SJCRH30 (cell line): ENCODE data around the gene PITPNC1. TPM values are rescaled to one million over a fixed set of nuclear protein-coding genes. Genes with fewer than 3 reads are reported as not detected.
"Not testable (repeated sequence)": the region's sequence is repeated elsewhere in the genome, so short reads cannot be mapped to it uniquely, and the experiment has no call there.

Experiments used
- DNase-seq, 2 experiments: peaks; one replicate each; pipeline ENCODE4 v3.0.0-alpha.2; 2015 to 2020
- H3K27ac ChIP-seq: fragments of 250-450 bp; sonication (Bioruptor Pico); 2 replicates; pipeline ENCODE4 v1.5.1; 2020; ENCODE audit warnings: mild to moderate bottlenecking, moderate library complexity
- H3K27me3 ChIP-seq: fragments of 250-450 bp; sonication (Bioruptor Pico); 2 replicates; pipeline ENCODE4 v1.5.1; 2020; ENCODE audit warnings: mild to moderate bottlenecking, moderate library complexity
- H3K36me3 ChIP-seq: fragments of 250-450 bp; sonication (Bioruptor Pico); 2 replicates; pipeline ENCODE4 v1.5.1; 2020; ENCODE audit warnings: mild to moderate bottlenecking, moderate library complexity
- H3K4me1 ChIP-seq: fragments of 250-450 bp; sonication (Bioruptor Pico); 2 replicates; pipeline ENCODE4 v1.5.1; 2020; ENCODE audit warnings: mild to moderate bottlenecking, moderate library complexity
- H3K4me3 ChIP-seq: fragments of 250-450 bp; sonication (Bioruptor Pico); 2 replicates; pipeline ENCODE4 v1.5.1; 2020; ENCODE audit warnings: mild to moderate bottlenecking, moderate library complexity
- H3K9me3 ChIP-seq: fragments of 250-450 bp; sonication (Bioruptor Pico); replicated peaks from 2 replicates; pipeline ENCODE4 v1.5.1; 2020; ENCODE audit warnings: mild to moderate bottlenecking, moderate library complexity
- total RNA-seq: library from RNA; depleted of rRNA; stranded (reverse); fragments of >200 nt; shearing (Covaris generic); gene quantifications from 2 replicates; pipeline ENCODE4 v1.2.3, GENCODE V29; 2014

PITPNC1 gene
- total RNA-seq, 1 experiment from 2014 or later: 3.5 TPM

DNA sequence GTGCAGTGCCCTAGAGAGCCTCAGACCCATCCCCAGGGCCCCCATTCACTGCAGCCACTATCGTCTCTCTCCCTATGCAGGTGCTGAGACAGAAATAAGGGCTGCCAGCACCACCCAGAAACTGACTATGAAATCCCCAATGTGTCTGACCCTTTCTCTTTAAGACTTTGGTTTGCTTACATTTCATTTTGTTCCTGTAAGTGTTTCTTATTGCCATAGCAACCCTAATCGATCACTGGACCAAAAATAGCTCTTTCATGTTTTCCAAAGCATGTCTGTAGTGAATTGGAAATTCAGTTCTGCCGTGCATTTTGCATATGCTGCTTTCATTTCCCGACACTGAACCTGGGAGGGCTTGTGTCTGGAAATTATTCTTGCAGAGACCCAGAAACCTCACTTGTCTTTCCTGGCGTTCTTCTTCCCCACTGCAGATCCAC, 192.0 kb downstream of the PITPNC1 start:
- no peaks in the 10 kb centered on the region for H3K36me3 ChIP-seq
- H3K27me3 ChIP-seq: no peaks in the 10 kb centered on the region
- peaks cover 3% of the 10 kb centered on the region; the same call in 1 of the 2 replicates for H3K9me3 ChIP-seq
- H3K27ac ChIP-seq: no peak overlapping the region
- no peak for DNase-seq
- no peaks in the 10 kb centered on the region for H3K4me1 ChIP-seq
- no peak overlapping the region for H3K4me3 ChIP-seq

DNA sequence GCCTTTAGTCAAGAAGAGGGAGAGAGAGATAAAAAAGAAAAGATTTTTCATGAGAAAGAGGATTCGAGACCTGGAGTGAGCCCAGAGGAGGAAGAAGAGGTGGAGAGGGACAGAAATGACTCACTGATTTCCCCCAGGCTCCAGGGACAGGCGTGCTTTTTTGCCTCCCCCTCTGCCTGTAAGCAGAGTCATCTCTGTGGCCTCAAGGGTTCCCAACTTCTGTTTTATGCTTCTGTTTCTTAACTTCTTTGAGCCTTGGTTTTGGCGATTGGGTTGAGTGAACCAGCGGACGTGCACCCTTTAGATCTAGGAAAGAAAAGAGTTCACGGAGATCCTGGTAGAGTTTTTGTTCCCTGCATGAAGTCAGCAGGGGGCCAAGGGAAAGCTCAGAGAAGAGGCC, 192.8 kb downstream of the PITPNC1 start:
- Histone ChIP-seq H3K4me1 (no peaks in the 10 kb centered on the region), H3K27me3 (no peaks in the 10 kb centered on the region), H3K4me3 (no peak overlapping the region), H3K9me3 (peaks cover 3% of the 10 kb centered on the region; the same call in 1 of the 2 replicates), H3K36me3 (no peaks in the 10 kb centered on the region), H3K27ac (no peak overlapping the region)
- no peak for DNase-seq

DNA sequence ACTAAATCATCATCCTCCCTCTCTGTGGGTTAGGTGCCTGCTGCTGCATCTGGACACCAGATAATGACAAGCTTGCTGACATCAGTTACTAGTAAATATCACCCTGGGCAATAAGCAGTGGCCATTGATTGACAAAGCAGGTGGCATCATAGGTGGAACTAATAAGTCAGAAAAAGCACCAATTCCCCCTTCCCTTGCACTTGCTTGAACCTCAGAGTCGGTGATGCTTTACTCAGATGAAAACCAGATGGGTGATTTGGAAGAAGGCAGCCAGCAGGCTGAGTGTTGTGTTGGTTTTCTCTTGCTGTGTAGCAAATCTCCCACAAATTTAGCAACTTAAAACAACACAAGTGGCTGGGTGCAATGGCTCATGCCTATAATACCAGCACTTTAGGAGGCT, 193.7 kb downstream of the PITPNC1 start:
- Histone ChIP-seq H3K27ac (0 out of 2 replicates have a peak overlapping the region, but pooled peaks have one; percentile 14), H3K27me3 (no peaks in the 10 kb centered on the region), H3K36me3 (no peaks in the 10 kb centered on the region), H3K4me1 (no peaks in the 10 kb centered on the region), H3K9me3 (peaks cover 3% of the 10 kb centered on the region; the same call in 1 of the 2 replicates), H3K4me3 (no peak overlapping the region)
- DNase-seq: peak; percentile 14 to 68

GRCh38 chr17:67571478-67571877, 194.4 kb downstream of the PITPNC1 start:
- peaks cover 3% of the 10 kb centered on the region; the same call in 1 of the 2 replicates for H3K9me3 ChIP-seq
- DNase-seq: no peak
- H3K4me1 ChIP-seq: no peaks in the 10 kb centered on the region
- no peak overlapping the region for H3K27ac ChIP-seq
- no peak overlapping the region for H3K4me3 ChIP-seq
- no peaks in the 10 kb centered on the region for H3K27me3 ChIP-seq
- H3K36me3 ChIP-seq: no peaks in the 10 kb centered on the region

- Histone ChIP-seq H3K27ac (no peak overlapping the region), H3K27me3 (no peaks in the 10 kb centered on the region), H3K36me3 (no peaks in the 10 kb centered on the region), H3K9me3 (no peaks in the 10 kb centered on the region), H3K4me3 (no peak overlapping the region), H3K4me1 (no peaks in the 10 kb centered on the region)
- no peak for DNase-seq
These were observed 197.0 kb downstream of the PITPNC1 start for GRCh38 chr17:67573987-67574657.

DNA sequence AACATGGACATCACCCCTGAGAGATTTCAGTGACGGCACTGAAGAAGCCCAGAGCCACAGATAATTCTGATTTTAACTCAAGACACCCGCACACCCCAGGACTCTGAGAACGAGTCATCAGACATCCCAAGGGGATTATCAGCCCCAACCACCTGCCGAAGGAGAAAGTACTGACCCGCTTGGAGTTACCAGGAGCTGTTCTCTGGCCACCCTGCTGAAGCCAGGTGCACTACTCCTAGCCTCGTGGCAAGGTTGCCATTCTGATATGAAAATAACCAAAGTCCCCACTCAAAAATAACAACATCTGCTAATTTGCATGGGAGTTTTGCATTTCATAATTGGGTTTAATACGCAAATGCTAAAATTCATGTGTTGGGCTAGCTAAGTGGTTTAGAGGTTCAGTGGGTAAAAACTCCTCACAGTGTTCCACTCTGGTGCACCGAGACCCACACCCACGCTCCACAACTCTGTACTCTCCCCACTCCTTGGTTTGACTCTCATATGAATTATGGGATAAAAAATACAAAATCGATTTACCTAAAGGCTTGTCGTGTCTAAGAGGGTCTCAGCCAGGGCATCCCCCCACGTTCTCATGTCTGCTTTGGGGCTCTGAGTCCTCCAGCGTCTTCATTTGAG, 197.7 kb downstream of the PITPNC1 start:
- no peaks in the 10 kb centered on the region for H3K27me3 ChIP-seq

DNA sequence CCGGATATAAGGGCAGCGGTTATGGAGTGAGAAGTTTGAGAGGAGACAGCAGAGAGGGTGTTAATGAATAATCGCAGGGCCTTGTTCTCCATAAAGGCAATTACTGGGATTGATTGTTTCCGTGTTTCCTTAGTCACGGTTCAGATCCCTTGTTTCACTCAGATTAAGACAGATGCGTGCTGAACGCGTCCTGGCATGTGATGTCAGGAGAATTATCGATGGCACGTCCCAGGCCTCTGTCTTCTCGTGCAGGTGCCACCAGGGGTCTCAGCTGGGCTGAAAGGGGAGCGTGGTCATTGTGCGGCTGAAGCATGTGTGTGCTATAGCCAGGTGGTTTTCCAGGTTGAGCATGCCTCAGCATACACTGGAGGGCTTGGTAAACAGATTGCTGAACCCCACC, 198.2 kb downstream of the PITPNC1 start:
- no peak overlapping the region for H3K27ac ChIP-seq
- no peaks in the 10 kb centered on the region for H3K4me1 ChIP-seq
- no peaks in the 10 kb centered on the region for H3K9me3 ChIP-seq
- no peak overlapping the region for H3K4me3 ChIP-seq
- no peaks in the 10 kb centered on the region for H3K27me3 ChIP-seq
- H3K36me3 ChIP-seq: no peaks in the 10 kb centered on the region
- DNase-seq: no peak

More for the DNA sequence above, 197.7 kb downstream of the PITPNC1 start:
- Histone ChIP-seq H3K4me1 (no peaks in the 10 kb centered on the region), H3K9me3 (no peaks in the 10 kb centered on the region), H3K27ac (no peak overlapping the region), H3K4me3 (no peak overlapping the region), H3K36me3 (no peaks in the 10 kb centered on the region)
- no peak for DNase-seq

DNA sequence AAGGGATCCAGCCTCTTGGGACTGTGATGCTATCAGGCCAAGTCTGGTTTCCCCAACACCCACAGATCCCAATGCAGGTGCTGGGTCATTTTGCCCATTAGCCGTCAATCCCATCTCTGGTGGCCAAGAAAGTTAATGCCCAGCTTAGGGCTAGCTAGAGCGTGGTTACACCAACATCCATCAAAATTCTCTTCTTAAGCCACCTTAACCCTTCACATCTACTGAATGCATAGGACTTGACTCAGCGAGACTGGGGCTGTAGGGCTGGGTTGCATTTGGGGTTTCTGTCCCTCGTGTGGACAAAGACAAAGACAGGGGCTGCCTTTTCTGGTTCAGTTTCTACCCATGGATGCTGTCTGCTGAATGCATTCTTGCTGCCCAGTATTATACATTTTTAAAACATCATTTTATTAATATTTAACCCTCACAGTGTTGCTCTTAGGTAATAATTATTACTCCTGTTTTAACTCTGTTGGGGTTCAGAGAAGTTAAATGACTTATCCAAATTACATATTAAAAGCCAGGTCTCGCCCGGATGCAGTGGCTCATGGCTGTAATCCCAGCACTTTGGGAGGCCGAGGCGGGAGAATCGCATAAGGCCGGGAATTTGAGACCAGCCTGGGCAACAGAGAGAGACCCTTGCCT, 199.5 kb downstream of the PITPNC1 start:
- Histone ChIP-seq H3K9me3 (no peaks in the 10 kb centered on the region), H3K27ac (no peak overlapping the region), H3K36me3 (no peaks in the 10 kb centered on the region), H3K27me3 (no peaks in the 10 kb centered on the region), H3K4me3 (no peak overlapping the region), H3K4me1 (no peaks in the 10 kb centered on the region)
- DNase-seq: no peak

DNA sequence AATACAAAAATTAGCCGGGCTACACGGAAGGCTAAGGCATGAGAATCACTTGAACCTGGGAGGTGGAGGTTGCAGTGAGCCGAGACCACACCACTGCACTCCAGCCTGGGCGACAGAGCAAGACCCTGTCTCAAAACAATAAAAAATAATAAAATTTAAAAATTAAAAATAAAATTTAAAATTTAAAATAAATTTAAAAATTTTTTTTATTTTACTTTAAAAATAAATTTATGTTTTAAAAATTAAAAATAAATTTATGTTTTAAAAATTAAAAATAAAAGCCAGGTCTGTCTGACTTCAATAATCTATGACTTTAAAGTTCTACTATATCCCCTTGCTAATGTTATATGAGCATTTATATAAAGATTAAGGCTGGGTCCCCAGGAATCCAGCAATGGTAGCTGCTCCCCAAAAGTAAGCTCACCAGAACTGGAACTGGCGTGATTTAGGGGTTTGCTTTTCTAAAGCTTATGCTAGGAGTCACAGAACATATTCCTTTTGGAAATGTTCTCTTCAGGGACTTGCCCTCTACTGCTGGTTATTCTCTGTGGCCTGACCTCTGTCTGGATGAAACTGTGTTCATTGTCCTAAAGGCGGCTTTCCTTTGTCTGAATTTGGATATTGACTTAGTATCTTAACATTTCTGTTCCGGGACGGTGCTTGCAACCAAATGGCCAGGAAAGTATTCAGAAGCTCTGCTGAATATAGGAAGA, 200.5 kb downstream of the PITPNC1 start:
- H3K27me3 ChIP-seq: no peaks in the 10 kb centered on the region
- no peaks in the 10 kb centered on the region for H3K9me3 ChIP-seq
- H3K4me3 ChIP-seq: no peak overlapping the region
- H3K4me1 ChIP-seq: no peaks in the 10 kb centered on the region
- H3K27ac ChIP-seq: no peak overlapping the region
- no peak for DNase-seq
- no peaks in the 10 kb centered on the region for H3K36me3 ChIP-seq

DNA sequence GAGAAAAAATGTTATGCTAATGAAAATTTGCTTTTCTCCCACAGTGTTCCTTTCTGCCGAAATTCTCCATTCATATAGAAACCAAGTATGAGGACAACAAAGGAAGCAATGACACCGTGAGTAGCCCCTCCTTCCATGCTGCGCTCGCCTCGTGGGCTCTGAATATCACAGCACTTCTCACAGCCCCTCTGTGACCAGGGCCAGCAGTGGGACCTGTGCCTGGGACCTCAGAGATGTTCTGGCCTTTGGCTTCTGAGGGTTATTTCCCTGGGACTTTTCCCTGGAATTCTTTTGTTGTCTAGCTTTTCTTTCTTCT, 201.0 kb downstream of the PITPNC1 start:
- Histone ChIP-seq H3K27ac (no peak overlapping the region), H3K4me3 (no peak overlapping the region), H3K4me1 (no peaks in the 10 kb centered on the region), H3K36me3 (no peaks in the 10 kb centered on the region), H3K27me3 (no peaks in the 10 kb centered on the region), H3K9me3 (no peaks in the 10 kb centered on the region)
- DNase-seq: no peak

DNA sequence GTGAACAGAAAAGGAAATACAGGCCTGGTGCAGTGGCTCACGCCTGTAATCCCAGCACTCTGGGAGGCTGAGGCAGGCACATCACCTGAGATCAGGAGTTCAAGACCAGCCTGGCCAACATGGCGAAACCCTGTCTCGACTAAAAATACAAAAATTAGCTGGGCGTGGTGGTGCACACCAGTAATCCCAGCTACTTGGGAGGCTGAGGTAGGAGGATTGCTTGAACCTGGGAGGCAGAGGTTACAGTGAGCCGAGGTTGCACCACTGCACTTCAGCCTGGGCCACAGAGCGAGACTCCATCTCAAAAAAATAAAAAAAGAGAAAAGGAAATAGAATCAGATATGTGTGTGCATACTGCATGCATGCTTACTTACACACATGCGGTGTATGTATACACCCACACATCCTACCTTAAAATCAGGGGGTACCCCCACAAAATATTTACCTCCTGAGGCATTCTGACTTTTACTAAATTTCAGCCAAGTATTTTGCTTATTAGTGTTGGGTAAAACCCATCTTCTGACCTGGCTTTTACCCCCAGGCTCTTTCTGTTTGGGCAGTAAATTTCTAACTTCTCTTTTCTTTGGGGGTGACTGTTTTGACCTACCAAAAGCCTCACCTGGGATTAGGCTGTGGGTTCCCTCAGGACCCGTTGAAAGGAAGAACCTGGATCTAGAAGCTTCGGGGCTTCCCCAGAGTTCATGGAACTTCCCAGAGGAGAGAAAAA, 201.8 kb downstream of the PITPNC1 start:
- not testable (repeated sequence) for H3K4me1 ChIP-seq, H3K4me3 ChIP-seq, H3K27ac ChIP-seq, H3K36me3 ChIP-seq, DNase-seq, H3K27me3 ChIP-seq, H3K9me3 ChIP-seq

DNA sequence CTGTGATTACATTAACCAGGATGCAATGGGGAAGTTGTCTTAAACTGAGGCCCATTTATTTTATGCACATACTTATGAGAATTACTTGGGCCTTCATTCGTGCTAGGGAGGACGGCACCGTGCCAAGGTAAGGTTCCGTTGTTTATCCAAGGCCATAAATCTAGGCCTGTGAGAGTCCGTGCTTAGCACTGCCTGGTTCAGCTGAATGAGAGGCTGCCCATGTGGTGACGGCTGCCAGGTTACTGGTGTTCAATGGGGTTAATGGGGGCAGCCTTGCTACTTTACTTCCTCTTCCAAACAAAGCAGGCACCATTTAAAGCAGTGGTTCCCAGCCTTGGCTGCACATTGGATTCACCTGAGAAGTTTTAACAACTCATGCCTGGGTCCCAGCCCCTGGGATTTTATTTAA, 205.6 kb downstream of the PITPNC1 start:
- no peak overlapping the region for H3K27ac ChIP-seq
- no peaks in the 10 kb centered on the region for H3K27me3 ChIP-seq
- no peaks in the 10 kb centered on the region for H3K9me3 ChIP-seq
- H3K4me3 ChIP-seq: no peak overlapping the region
- no peak for DNase-seq
- no peaks in the 10 kb centered on the region for H3K36me3 ChIP-seq
- H3K4me1 ChIP-seq: no peaks in the 10 kb centered on the region

DNA sequence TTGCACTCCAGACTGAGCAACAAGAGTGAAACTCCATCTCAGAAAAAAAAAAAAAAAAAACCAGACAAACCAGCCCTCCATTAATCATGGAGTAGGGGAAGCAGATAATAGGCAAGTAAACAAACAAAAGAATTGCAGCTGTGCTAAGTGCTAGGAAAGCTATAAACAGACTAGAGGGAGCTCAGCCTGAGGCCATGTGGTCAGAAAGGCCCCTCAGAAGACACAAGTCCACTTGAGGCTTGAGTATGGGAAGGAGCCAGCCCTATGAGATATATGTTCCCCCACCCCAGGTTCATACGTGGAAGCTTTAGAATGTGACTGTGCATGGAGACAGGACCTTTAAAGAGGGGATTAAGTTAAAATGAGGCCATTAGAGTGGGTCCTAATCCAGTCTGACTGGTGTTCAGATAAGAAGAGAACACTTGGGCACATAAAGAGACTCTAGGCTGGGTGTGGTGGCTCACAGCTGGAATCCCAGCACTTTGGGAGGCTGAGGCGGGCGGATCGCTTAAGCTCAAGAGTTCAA, 208.1 kb downstream of the PITPNC1 start:
- no peaks in the 10 kb centered on the region for H3K9me3 ChIP-seq
- no peaks in the 10 kb centered on the region; the same call in 1 of the 2 replicates for H3K4me1 ChIP-seq
- no peak overlapping the region for H3K4me3 ChIP-seq
- H3K27me3 ChIP-seq: no peaks in the 10 kb centered on the region
- no peak overlapping the region for H3K27ac ChIP-seq
- no peaks in the 10 kb centered on the region for H3K36me3 ChIP-seq
- DNase-seq: peak; percentile 81 to 84

GRCh38 chr17:67588326-67588725, 211.2 kb downstream of the PITPNC1 start:
- Histone ChIP-seq H3K4me1 (no peaks in the 10 kb centered on the region; the same call in 1 of the 2 replicates), H3K27me3 (no peaks in the 10 kb centered on the region), H3K9me3 (0 out of 2 replicates have a peak, but pooled peaks cover 3% of the 10 kb centered on the region), H3K4me3 (no peak overlapping the region), H3K36me3 (no peaks in the 10 kb centered on the region), H3K27ac (no peak overlapping the region)
- no peak for DNase-seq
